GM12874 (cell line): ENCODE data around the gene MARCO.

Experiments used
- CTCF ChIP-seq: IDR thresholded peaks from 2 replicates; pipeline ENCODE4 v1.5.1; 2011; ENCODE audit warnings: low read depth, mild to moderate bottlenecking, control low read depth, low read length, moderate library complexity; ENCODE audit not compliant: insufficient read depth

The MARCO gene

GRCh38 chr2:118932949-118933348, 9.0 kb upstream of the MARCO start:
- no peak for TF ChIP-seq CTCF

- no peak for TF ChIP-seq CTCF
Observed at GRCh38 chr2:118936306-118936705, 5.7 kb upstream of the MARCO start.

GRCh38 chr2:118936936-118937335, 5.1 kb upstream of the MARCO start:
- no peak for TF ChIP-seq CTCF

- no peak for TF ChIP-seq CTCF
Observed at GRCh38 chr2:118937817-118938216, 4.2 kb upstream of the MARCO start.

GRCh38 chr2:118939994-118940393, 2.0 kb upstream of the MARCO start:
- no peak for TF ChIP-seq CTCF

- no peak for TF ChIP-seq CTCF
Observed at GRCh38 chr2:118940486-118941120, 1.4 kb upstream of the MARCO start.

GRCh38 chr2:118943286-118943685, 1.3 kb downstream of the MARCO start:
- no peak for TF ChIP-seq CTCF
